ENCODE data around the gene ZNF512B. TPM values are rescaled to one million over a fixed set of nuclear protein-coding genes. Genes with fewer than 3 reads are reported as not detected.
"Not testable (repeated sequence)": the region's sequence is repeated elsewhere in the genome, so short reads cannot be mapped to it uniquely, and the experiment has no call there.

ZNF512B gene
- total RNA-seq, 2 experiments from 2014 or later, result 12.5 to 13.5 TPM

GRCh38 chr20:63976980-63977738, 7.4 kb upstream of the ZNF512B start:
- intact Hi-C loops (cut with micrococcal nuclease), result loop anchor here (1.0 to 10.0 kb wide), 3 partner anchors 85 to 342 kb away; partner anchors contain the start of genes LIME1 and SLC2A4RG
- no peak for DNase-seq
- H3K27me3 Mint-ChIP-seq, result no peaks in the 10 kb centered on the region
- CTCF ChIA-PET, result interaction anchor here (0.5 to 1.5 kb wide), 7 partner anchors 21 to 440 kb away, joined by 3 to 4 read pairs (median 3); partner anchors contain the start of genes PTK6, TPD52L2 and UCKL1
- POLR2A ChIA-PET, result interaction anchor here (0.8 to 1.3 kb wide), 2 partner anchors 21 to 112 kb away, joined by 3 read pairs; partner anchors contain the start of genes TPD52L2 and UCKL1
- H3K27ac Mint-ChIP-seq, result peak overlapping the region; percentile 83
- H3K4me1 Mint-ChIP-seq (ENCODE audit: low read depth), result peaks cover 52% of the 10 kb centered on the region
- peak overlapping the region; percentile 76 for H3K4me3 Mint-ChIP-seq
- peaks cover 24% of the 10 kb centered on the region for H3K36me3 Mint-ChIP-seq
- H3K9me3 Mint-ChIP-seq, result no peaks in the 10 kb centered on the region

GRCh38 chr20:63976511-63976910, 6.8 kb upstream of the ZNF512B start:
- intact Hi-C loops (cut with micrococcal nuclease), result loop anchor here (10.0 kb wide), 2 partner anchors 242 to 342 kb away; partner anchors contain the start of genes LIME1 and SLC2A4RG
- H3K27me3 Mint-ChIP-seq, H3K4me3 Mint-ChIP-seq, POLR2A ChIA-PET, DNase-seq, H3K9me3 Mint-ChIP-seq: not testable (repeated sequence)
- Mint-ChIP-seq H3K4me1 (ENCODE audit: low read depth) (peaks cover 47% of the 10 kb centered on the region), H3K36me3 (peaks cover 24% of the 10 kb centered on the region), H3K27ac (peak overlapping the region; percentile 59)
- CTCF ChIA-PET, result interaction anchor here (0.5 to 1.1 kb wide), 2 partner anchors 112 to 195 kb away, joined by 3 to 4 read pairs; partner anchors contain the start of gene TPD52L2

DNA sequence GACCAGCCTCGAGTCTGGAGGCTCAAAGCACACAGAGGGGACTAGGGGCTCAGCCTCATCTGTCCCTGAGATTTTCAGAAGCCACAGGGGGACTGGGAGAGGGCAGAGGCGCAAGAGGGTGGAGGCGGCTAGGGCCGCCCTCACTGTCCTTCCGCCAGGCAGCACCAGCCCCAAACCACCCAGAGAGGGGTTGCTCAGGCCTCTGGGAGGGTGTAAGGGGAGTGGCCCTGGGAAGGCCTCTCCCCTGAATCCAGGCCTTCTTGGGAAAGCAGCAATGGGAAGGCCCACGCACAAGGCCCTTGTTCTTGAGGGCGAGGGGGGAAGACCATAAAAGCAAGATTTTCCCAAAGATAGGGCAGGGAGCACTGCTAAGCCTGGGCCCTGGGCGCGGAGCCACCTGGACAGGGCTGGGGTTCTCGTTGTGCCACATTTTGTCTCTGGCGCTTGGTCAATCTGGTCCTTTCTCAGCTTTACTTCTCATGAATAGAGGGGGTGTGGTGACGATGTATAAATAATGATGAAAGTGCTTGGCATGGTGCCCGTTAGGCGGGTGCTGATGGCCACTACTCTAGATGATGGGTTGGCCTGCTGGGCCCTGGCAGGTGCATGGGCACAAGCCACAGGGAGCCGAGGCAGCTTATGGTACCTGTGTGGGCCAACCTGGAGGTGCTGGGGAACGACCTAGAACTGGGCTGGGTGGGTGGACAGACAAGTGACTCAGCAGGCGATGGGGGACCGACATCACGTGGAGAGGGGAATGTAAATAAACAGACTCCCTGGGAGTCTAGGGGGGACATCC, 4.9 kb upstream of the ZNF512B start:
- Mint-ChIP-seq H3K4me3 (no peak overlapping the region), H3K4me1 (ENCODE audit: low read depth) (peaks cover 34% of the 10 kb centered on the region)

GRCh38 chr20:63973636-63974401, 4.1 kb upstream of the ZNF512B start:
- POLR2A ChIA-PET, result interaction anchor here (0.6 kb wide), 2 partner anchors 46 to 224 kb away, joined by 3 read pairs; no protein-coding TSS in a partner anchor
- Mint-ChIP-seq H3K4me3 (no peak overlapping the region), H3K9me3 (no peaks in the 10 kb centered on the region), H3K4me1 (ENCODE audit: low read depth) (peaks cover 37% of the 10 kb centered on the region), H3K27me3 (no peaks in the 10 kb centered on the region), H3K27ac (peak overlapping the region; percentile 31), H3K36me3 (peaks cover 24% of the 10 kb centered on the region)
- DNase-seq, result peak; percentile 83
- intact Hi-C loops (cut with micrococcal nuclease), result loop anchor here (5.0 to 10.0 kb wide), 3 partner anchors 187 to 339 kb away; partner anchors contain the start of genes LIME1 and SLC2A4RG
- CTCF ChIA-PET, result interaction anchor here (0.6 to 2.8 kb wide), 28 partner anchors 10 to 477 kb away, joined by 3 to 18 read pairs (median 4); partner anchors contain the start of genes ARFRP1, PTK6, TPD52L2 and UCKL1

More for the DNA sequence above, 4.9 kb upstream of the ZNF512B start:
- ChIA-PET POLR2A (interaction anchor here (0.6 kb wide), 1 partner anchor 225 kb away, joined by 3 read pairs; no protein-coding TSS in a partner anchor), CTCF (interaction anchor here (0.6 to 2.8 kb wide), 23 partner anchors 10 to 446 kb away, joined by 3 to 18 read pairs (median 5); partner anchors contain the start of genes ARFRP1, PTK6, TPD52L2 and UCKL1)
- Mint-ChIP-seq H3K27ac (no peak overlapping the region), H3K27me3 (no peaks in the 10 kb centered on the region), H3K9me3 (no peaks in the 10 kb centered on the region), H3K36me3 (peaks cover 21% of the 10 kb centered on the region)
- intact Hi-C loops (cut with micrococcal nuclease), result loop anchor here (5.0 to 10.0 kb wide), 3 partner anchors 187 to 340 kb away; partner anchors contain the start of genes LIME1 and SLC2A4RG
- DNase-seq, result no peak

GRCh38 chr20:63973160-63973479, 3.4 kb upstream of the ZNF512B start:
- POLR2A ChIA-PET, result no interaction called here
- H3K4me1 Mint-ChIP-seq (ENCODE audit: low read depth), result peaks cover 39% of the 10 kb centered on the region
- no peak overlapping the region for H3K27ac Mint-ChIP-seq
- no peak for DNase-seq
- intact Hi-C loops (cut with micrococcal nuclease), result loop anchor here (5.0 to 10.0 kb wide), 3 partner anchors 186 to 338 kb away; partner anchors contain the start of genes LIME1 and SLC2A4RG
- CTCF ChIA-PET, result interaction anchor here (0.6 to 2.8 kb wide), 18 partner anchors 9 to 477 kb away, joined by 3 to 18 read pairs (median 5); partner anchors contain the start of genes PTK6 and TPD52L2
- peaks cover 25% of the 10 kb centered on the region for H3K36me3 Mint-ChIP-seq
- no peaks in the 10 kb centered on the region for H3K9me3 Mint-ChIP-seq
- H3K4me3 Mint-ChIP-seq, result no peak overlapping the region
- no peaks in the 10 kb centered on the region for H3K27me3 Mint-ChIP-seq

DNA sequence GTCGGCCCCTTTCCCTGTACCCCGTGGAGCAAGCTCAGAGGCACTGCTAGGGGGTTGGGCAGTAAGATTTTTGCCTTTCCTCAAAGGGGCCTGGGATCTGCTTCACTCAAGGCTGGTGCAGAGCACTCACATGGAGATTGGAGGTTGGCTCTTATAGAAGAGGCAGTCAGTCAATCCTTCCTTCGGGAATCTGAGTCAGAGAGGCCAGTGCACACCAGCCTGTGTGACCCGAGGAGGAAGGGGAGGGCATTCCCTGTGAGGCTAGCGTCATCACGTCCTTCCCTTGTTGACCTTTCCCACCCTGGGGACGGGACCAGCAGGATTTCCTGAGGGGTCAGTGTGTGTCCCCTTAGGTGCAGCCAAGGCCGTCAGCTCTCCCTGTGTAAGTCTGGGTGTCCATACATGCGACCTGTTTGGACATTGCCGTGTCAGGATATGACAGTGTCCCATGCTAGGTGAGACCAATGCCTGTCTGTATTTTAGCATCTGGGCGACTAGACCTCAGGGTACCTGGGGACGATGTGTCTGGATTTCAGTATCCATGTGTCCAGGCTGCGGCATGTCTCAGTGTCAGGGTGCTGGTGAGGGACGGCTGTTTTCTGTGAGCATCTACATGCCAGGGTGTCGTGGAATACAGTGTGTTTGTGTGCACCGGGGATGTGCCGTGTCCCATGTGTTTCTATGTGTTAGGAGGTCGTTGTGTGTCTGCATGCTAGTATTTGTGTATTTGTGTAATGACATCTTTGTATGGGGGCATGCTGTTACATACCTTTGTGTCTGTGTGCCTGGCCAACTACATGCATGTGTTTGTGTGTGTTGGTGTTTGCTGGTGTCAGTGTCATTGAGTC, 2.8 kb upstream of the ZNF512B start:
- POLR2A ChIA-PET, result no interaction called here
- Mint-ChIP-seq H3K4me3 (no peak overlapping the region), H3K27ac (no peak overlapping the region), H3K9me3 (no peaks in the 10 kb centered on the region), H3K36me3 (peaks cover 25% of the 10 kb centered on the region), H3K27me3 (no peaks in the 10 kb centered on the region), H3K4me1 (ENCODE audit: low read depth) (peaks cover 34% of the 10 kb centered on the region)
- CTCF ChIA-PET, result interaction anchor here (0.9 to 2.8 kb wide), 7 partner anchors 11 to 476 kb away, joined by 3 to 18 read pairs (median 5); partner anchors contain the start of genes PTK6 and TPD52L2
- intact Hi-C loops (cut with micrococcal nuclease), result loop anchor here (5.0 to 10.0 kb wide), 3 partner anchors 185 to 338 kb away; partner anchors contain the start of genes LIME1 and SLC2A4RG
- no peak for DNase-seq

- H3K4me3 Mint-ChIP-seq, H3K27ac Mint-ChIP-seq, H3K9me3 Mint-ChIP-seq, DNase-seq, POLR2A ChIA-PET, H3K27me3 Mint-ChIP-seq: not testable (repeated sequence)
- Mint-ChIP-seq H3K4me1 (ENCODE audit: low read depth) (peaks cover 28% of the 10 kb centered on the region), H3K36me3 (peaks cover 20% of the 10 kb centered on the region)
- CTCF ChIA-PET, result interaction anchor here (0.7 kb wide), 1 partner anchor 90 kb away, joined by 3 read pairs; no protein-coding TSS in a partner anchor
- intact Hi-C loops (cut with micrococcal nuclease), result loop anchor here (5.0 to 10.0 kb wide), 3 partner anchors 185 to 337 kb away; partner anchors contain the start of genes LIME1 and SLC2A4RG
Measured at GRCh38 chr20:63971960-63972311, 2.2 kb upstream of the ZNF512B start.

GRCh38 chr20:63970714-63971431, 1.1 kb upstream of the ZNF512B start:
- no peak for DNase-seq
- ChIA-PET CTCF (interaction anchor here (0.6 to 1.0 kb wide), 2 partner anchors 66 to 433 kb away, joined by 3 read pairs; no protein-coding TSS in a partner anchor), POLR2A (no interaction called here)
- Mint-ChIP-seq H3K27ac (no peak overlapping the region), H3K4me3 (peak overlapping the region; percentile 65), H3K4me1 (ENCODE audit: low read depth) (peaks cover 17% of the 10 kb centered on the region), H3K36me3 (peaks cover 12% of the 10 kb centered on the region), H3K27me3 (no peaks in the 10 kb centered on the region), H3K9me3 (no peaks in the 10 kb centered on the region)
- intact Hi-C loops (cut with micrococcal nuclease), result loop anchor here (5.0 to 10.0 kb wide), 3 partner anchors 184 to 336 kb away; partner anchors contain the start of genes LIME1 and SLC2A4RG

GRCh38 chr20:63968928-63969760, 586 bp downstream of the ZNF512B start:
- intact Hi-C loops (cut with micrococcal nuclease), result no loop called here
- CTCF ChIA-PET, result interaction anchor here (1.3 kb wide), 1 partner anchor 11 kb away, joined by 5 read pairs; the partner anchor contains the start of gene PRPF6

More at GRCh38 chr20:63968928-63969760, 586 bp downstream of the ZNF512B start:
- DNase-seq, result peak; percentile 48
- peak overlapping the region; percentile 81 for H3K4me3 Mint-ChIP-seq
- POLR2A ChIA-PET, result interaction anchor here (1.1 to 1.6 kb wide), 3 partner anchors 10 to 73 kb away, joined by 3 to 5 read pairs (median 3); partner anchors contain the start of gene SAMD10
- H3K27ac Mint-ChIP-seq, result peak overlapping the region; percentile 78
- H3K27me3 Mint-ChIP-seq, result no peaks in the 10 kb centered on the region
- peaks cover 17% of the 10 kb centered on the region for H3K4me1 Mint-ChIP-seq (ENCODE audit: low read depth)
- H3K36me3 Mint-ChIP-seq, result peaks cover 11% of the 10 kb centered on the region
- no peaks in the 10 kb centered on the region for H3K9me3 Mint-ChIP-seq
